K562 (cell line): ENCODE results near the gene ZDHHC14. TPM values are rescaled to one million over a fixed set of nuclear protein-coding genes. Genes with fewer than 3 reads are reported as not detected.
A peak's percentile ranks its signal among the peaks of the same experiment; 100 is the strongest.

Experiments used
- ATAC-seq: fragments of 200-7000 bp; cut with Tn5 transposase; 3 replicates; pipeline ENCODE4 v1.9.1; 2020; ENCODE audit warnings: moderate library complexity
- BruUV-seq: library from RNA; stranded (reverse); fragments of 400-500 nt; replicated peaks from 2 replicates; lab custom pipeline; 2021; lab: Mats Ljungman, UMichigan
- CTCF ChIA-PET: fragments of 300-600 bp; formaldehyde crosslinking; extraction: SDS; loops from one replicate; lab custom pipeline; 2021; ENCODE audit warnings: low intra/inter-chr PET ratio; lab: Yijun Ruan, JAX
- POLR2A ChIA-PET: fragments of 300-600, 350-650 bp; sonication (Branson Sonifier 250); formaldehyde crosslinking; extraction: SDS; loops from one replicate; lab custom pipeline; 2021; ENCODE audit warnings: antibody characterized with exemption, inconsistent platforms; lab: Yijun Ruan, JAX
- DNase-seq, 4 experiments: peaks; one replicate each; pipeline versions ENCODE4 v3.0.0 to v3.0.0-alpha.2; 2011 to 2018; ENCODE audit warnings: low spot score in 3 of 4, mixed read lengths in 3 of 4; ENCODE audit errors: extremely low read depth in 1 of 4
- FAIRE-seq: peaks from 2 replicates; lab custom pipeline; 2011; peaks lifted over from hg19 to GRCh38; lab: Jason Lieb, UNC
- H2AFZ ChIP-seq: 2 replicates; pipeline ENCODE4 v1.6.0; 2011; ENCODE audit warnings: low read depth, low read length, control low read depth, inconsistent platforms
- H3K27ac ChIP-seq: fragments of 200-600 bp; 3 replicates; pipeline ENCODE4 v1.8.0; 2011; ENCODE audit warnings: low read depth, mild to moderate bottlenecking, control low read depth, inconsistent platforms, low read length, moderate library complexity, mixed read lengths; ENCODE audit errors: extremely low read depth
- H3K27me3 ChIP-seq, 2 experiments: fragments of 300-600 bp in 1 of 2; 2 replicates in 1 of 2; 3 replicates in 1 of 2; pipeline versions ENCODE4 v1.6.0 to v1.8.0; 2011; ENCODE audit warnings: inconsistent platforms in 2 of 2, low read length in 2 of 2, mild to moderate bottlenecking in 1 of 2, mixed read lengths in 1 of 2, moderate library complexity in 1 of 2; ENCODE audit not compliant: control insufficient read depth in 2 of 2, insufficient read depth in 2 of 2
- H3K36me3 ChIP-seq: fragments of 300-600 bp; 3 replicates; pipeline ENCODE4 v1.8.0; 2011; ENCODE audit warnings: mild to moderate bottlenecking, low read length, inconsistent platforms; ENCODE audit not compliant: control insufficient read depth, insufficient read depth
- H3K4me1 ChIP-seq, 2 experiments: fragments of 200-600 bp in 1 of 2; replicated peaks in 1 of 2; 2 replicates in 1 of 2; 3 replicates in 1 of 2; pipeline versions ENCODE4 v1.5.1 to v1.8.0; 2011; ENCODE audit warnings: inconsistent platforms in 2 of 2, low read length in 2 of 2, mild to moderate bottlenecking in 1 of 2, mixed read lengths in 1 of 2, moderate library complexity in 1 of 2; ENCODE audit not compliant: control insufficient read depth in 2 of 2, insufficient read depth in 2 of 2
- H3K4me2 ChIP-seq: 2 replicates; pipeline ENCODE4 v1.6.1; 2011; ENCODE audit warnings: low read length, control low read depth, inconsistent platforms, mixed read lengths; ENCODE audit not compliant: insufficient read depth
- H3K4me3 ChIP-seq: fragments of 200-600 bp; sonication (generic), shearing (Covaris generic); 2 replicates; pipeline ENCODE4 v1.5.1; 2016; ENCODE audit warnings: control low read depth, inconsistent platforms
- H3K79me2 ChIP-seq: fragments of 200-600 bp; 3 replicates; pipeline ENCODE4 v1.8.0; 2011; ENCODE audit warnings: low read length, inconsistent platforms; ENCODE audit not compliant: control insufficient read depth, insufficient read depth
- H3K9ac ChIP-seq, 2 experiments: 2 replicates each; pipeline versions ENCODE4 v1.6.0 to v1.6.1; 2011; ENCODE audit warnings: low read depth in 2 of 2, low read length in 2 of 2, control low read depth in 1 of 2, inconsistent platforms in 1 of 2, mild to moderate bottlenecking in 1 of 2, mixed read lengths in 1 of 2; ENCODE audit not compliant: insufficient read depth in 1 of 2
- H3K9me1 ChIP-seq: one replicate; pipeline ENCODE4 v1.6.0; 2011; ENCODE audit warnings: inconsistent platforms, mild to moderate bottlenecking, low read length, moderate library complexity; ENCODE audit not compliant: control insufficient read depth, insufficient read depth
- H3K9me3 ChIP-seq: replicated peaks from 2 replicates; pipeline ENCODE4 v1.5.1; 2011; ENCODE audit warnings: low read depth, low read length, inconsistent platforms; ENCODE audit not compliant: control insufficient read depth, insufficient read depth
- H4K20me1 ChIP-seq: replicated peaks from 2 replicates; pipeline ENCODE4 v1.6.1; 2011; ENCODE audit warnings: low read length, inconsistent platforms, mixed read lengths; ENCODE audit not compliant: control insufficient read depth, insufficient read depth
- ATF1 ChIP-seq, 2 experiments: fragments of 450-650 bp in 1 of 2; IDR thresholded peaks; 2 replicates each; pipeline ENCODE4 v1.6.1; 2016; ENCODE audit warnings: missing compliant biosample characterization in 1 of 2, missing genetic modification characterization in 1 of 2
- C11orf30 ChIP-seq: fragments of 450-650 bp; IDR thresholded peaks from 2 replicates; pipeline ENCODE4 v1.6.1; 2016; ENCODE audit warnings: low read depth, mild to moderate bottlenecking
- ID3 ChIP-seq, 2 experiments: fragments of 250-450 bp in 1 of 2; fragments of 450-650 bp in 1 of 2; sonication (Bioruptor Pico) in 1 of 2; IDR thresholded peaks; 2 replicates each; pipeline versions ENCODE4 v1.6.1 to v1.8.0; 2016 to 2021; ENCODE audit warnings: mild to moderate bottlenecking in 2 of 2, moderate library complexity in 2 of 2, missing compliant biosample characterization in 1 of 2, missing genetic modification characterization in 1 of 2
- KLF6 ChIP-seq: fragments of 250-450 bp; sonication (Bioruptor Pico); IDR thresholded peaks from 2 replicates; pipeline ENCODE4 v1.4.0; 2020; ENCODE audit warnings: mild to moderate bottlenecking, moderate library complexity, borderline replicate concordance
- NCOA4 ChIP-seq: fragments of 450-650 bp; IDR thresholded peaks from 2 replicates; pipeline ENCODE4 v1.6.1; 2018; ENCODE audit warnings: mild to moderate bottlenecking; ENCODE audit not compliant: partially characterized antibody
- PATZ1 ChIP-seq: fragments of 250-450 bp; sonication (Bioruptor Pico); IDR thresholded peaks from 2 replicates; pipeline ENCODE4 v1.5.0; 2020; ENCODE audit warnings: mild to moderate bottlenecking, borderline replicate concordance
- PREB ChIP-seq: sonication (generic); formaldehyde crosslinking; IDR thresholded peaks from 2 replicates; pipeline ENCODE4 v1.8.1; 2023; ENCODE audit warnings: mild to moderate bottlenecking, missing genetic modification reagents
- SPI1 ChIP-seq: IDR thresholded peaks from 2 replicates; pipeline ENCODE4 v1.6.1; 2011; ENCODE audit warnings: low read depth, low read length, control low read depth, borderline replicate concordance
- USF2 ChIP-seq: sonication (generic); formaldehyde crosslinking; IDR thresholded peaks from 2 replicates; pipeline ENCODE4 v1.5.0; 2020; ENCODE audit warnings: missing genetic modification reagents
- ZNF311 ChIP-seq: fragments of 250-450 bp; sonication (Bioruptor Pico); IDR thresholded peaks from 2 replicates; pipeline ENCODE4 v1.4.0; 2020; ENCODE audit warnings: mild to moderate bottlenecking, moderate library complexity
- ZNF717 ChIP-seq: fragments of 250-450 bp; sonication (Bioruptor Pico); IDR thresholded peaks from 2 replicates; pipeline ENCODE4 v1.5.0; 2021
- WGBS: fragments of 100-300 bp; shearing (Covaris generic); methylation state at CpG from one replicate; pipeline ENCODE4 v1.1.6; 2016; ENCODE audit warnings: low coverage, mixed read lengths; ENCODE audit not compliant: insufficient coverage; ENCODE audit errors: missing lambda C conversion rate; 5-methylcytosine and 5-hydroxymethylcytosine counted together
- in situ Hi-C: fragments of 300-500 bp; cut with MboI; formaldehyde crosslinking; loops from 4 replicates; pipeline ENCODE4 v1.15.0; 2018; ENCODE audit warnings: inconsistent platforms, mixed read lengths
- intact Hi-C: fragments of 100-400 bp; cut with micrococcal nuclease; formaldehyde crosslinking; loops from 2 replicates; pipeline ENCODE4 v1.14.2; 2022
- polyA plus RNA-seq, 8 experiments: library from polyadenylated mRNA; depleted of rRNA in 4 of 8; stranded (reverse) in 5 of 8; unstranded in 3 of 8; fragments of >200 nt; fragmentation: Nextera tagmentation in 2 of 8; fragmentation: Illumina TruSeq in 1 of 8; extraction: Ambion mirVana in 2 of 8; extraction: Trizol in 1 of 8; gene quantifications; 2 replicates each; pipeline versions ENCODE4 v1.2.1 to v1.2.3, GENCODE V29; 2011 to 2014; ENCODE audit warnings: inconsistent platforms in 1 of 8, missing spikeins in 1 of 8
- total RNA-seq, 7 experiments: library from RNA; depleted of rRNA in 6 of 7; stranded (reverse); fragments of >200 nt in 6 of 7; fragmentation: Illumina TruSeq in 2 of 7; extraction: Trizol in 2 of 7; gene quantifications; 2 replicates each; pipeline versions ENCODE4 v1.2.1 to v1.2.3, GENCODE V29; 2011 to 2021; ENCODE audit warnings: low replicate concordance in 1 of 7

Gene ZDHHC14
- total and polyA plus RNA-seq, 9 of the 15 experiments (the other 6 are each of a cell fraction or from before 2014, with no cell fraction given): 0.92 to 23.1 (median 13.8) TPM

GRCh38 chr6:157602521-157603295 lies 221.7 kb downstream of the ZDHHC14 start (continued):
- TF ChIP-seq ID3 (CRISPR knock-in tag; IDR thresholded peaks at IDR 0.05) (no peak), ID3 (tag; IDR thresholded peaks at IDR 0.05) (no peak)

- 84% methylated on average over 13 of the region's 13 CpGs for WGBS
- in situ Hi-C loops: no loop called here
- Histone ChIP-seq H3K9me3 (no peaks in the 10 kb centered on the region), H3K9ac (peak overlapping the region in 1 of 2 experiments; percentile 22; a peak in 1 of 4 replicates), H4K20me1 (no peaks in the 10 kb centered on the region), H3K27me3 (no peaks in the 10 kb centered on the region), H3K4me1 (no peaks in the 10 kb centered on the region), H3K9me1 (no peaks in the 10 kb centered on the region), H2AFZ (no peak overlapping the region), H3K4me2 (no peak overlapping the region), H3K79me2 (no peaks in the 10 kb centered on the region)
- POLR2A ChIA-PET: interaction anchor here (0.8 to 2.3 kb wide), 2 partner anchors 9 to 10 kb away, joined by 3 to 11 read pairs; no protein-coding TSS in a partner anchor
- CTCF ChIA-PET: no interaction called here
- no peak for TF ChIP-seq C11orf30
- TF ChIP-seq PREB: no peak
- TF ChIP-seq PATZ1: no peak
- no peak for TF ChIP-seq NCOA4
- no peak for TF ChIP-seq ZNF311
- TF ChIP-seq ATF1 (CRISPR knock-in tag; IDR thresholded peaks at IDR 0.05): no peak
- TF ChIP-seq ATF1 (tag; IDR thresholded peaks at IDR 0.05): no peak
- TF ChIP-seq KLF6: no peak
- TF ChIP-seq USF2: no peak
- no peak for TF ChIP-seq ZNF717 (CRISPR knock-in tag)
- no peak for TF ChIP-seq SPI1
- TF ChIP-seq, all 486 proteins: peak for 0
- Histone ChIP-seq H3K4me3 (no peak overlapping the region), H3K36me3 (no peaks in the 10 kb centered on the region; the same call in 2 of the 3 replicates), H3K27ac (no peak overlapping the region)
- intact Hi-C loops: no loop called here
- FAIRE-seq (no peak), ATAC-seq (no peak), DNase-seq (no peak)
- no TSS peak for BruUV-seq
Observed at GRCh38 chr6:157603314-157603940, 222.4 kb downstream of the ZDHHC14 start.
